ENCODE data around the gene DNMBP.

- TF ChIP-seq, protein P1, sequence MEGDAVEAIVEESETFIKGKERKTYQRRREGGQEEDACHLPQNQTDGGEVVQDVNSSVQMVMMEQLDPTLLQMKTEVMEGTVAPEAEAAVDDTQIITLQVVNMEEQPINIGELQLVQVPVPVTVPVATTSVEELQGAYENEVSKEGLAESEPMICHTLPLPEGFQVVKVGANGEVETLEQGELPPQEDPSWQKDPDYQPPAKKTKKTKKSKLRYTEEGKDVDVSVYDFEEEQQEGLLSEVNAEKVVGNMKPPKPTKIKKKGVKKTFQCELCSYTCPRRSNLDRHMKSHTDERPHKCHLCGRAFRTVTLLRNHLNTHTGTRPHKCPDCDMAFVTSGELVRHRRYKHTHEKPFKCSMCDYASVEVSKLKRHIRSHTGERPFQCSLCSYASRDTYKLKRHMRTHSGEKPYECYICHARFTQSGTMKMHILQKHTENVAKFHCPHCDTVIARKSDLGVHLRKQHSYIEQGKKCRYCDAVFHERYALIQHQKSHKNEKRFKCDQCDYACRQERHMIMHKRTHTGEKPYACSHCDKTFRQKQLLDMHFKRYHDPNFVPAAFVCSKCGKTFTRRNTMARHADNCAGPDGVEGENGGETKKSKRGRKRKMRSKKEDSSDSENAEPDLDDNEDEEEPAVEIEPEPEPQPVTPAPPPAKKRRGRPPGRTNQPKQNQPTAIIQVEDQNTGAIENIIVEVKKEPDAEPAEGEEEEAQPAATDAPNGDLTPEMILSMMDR (conservative IDR thresholded peaks at IDR 0.05; ENCODE audit: low read depth, low read length) = no peak
- TF ChIP-seq, protein P2, sequence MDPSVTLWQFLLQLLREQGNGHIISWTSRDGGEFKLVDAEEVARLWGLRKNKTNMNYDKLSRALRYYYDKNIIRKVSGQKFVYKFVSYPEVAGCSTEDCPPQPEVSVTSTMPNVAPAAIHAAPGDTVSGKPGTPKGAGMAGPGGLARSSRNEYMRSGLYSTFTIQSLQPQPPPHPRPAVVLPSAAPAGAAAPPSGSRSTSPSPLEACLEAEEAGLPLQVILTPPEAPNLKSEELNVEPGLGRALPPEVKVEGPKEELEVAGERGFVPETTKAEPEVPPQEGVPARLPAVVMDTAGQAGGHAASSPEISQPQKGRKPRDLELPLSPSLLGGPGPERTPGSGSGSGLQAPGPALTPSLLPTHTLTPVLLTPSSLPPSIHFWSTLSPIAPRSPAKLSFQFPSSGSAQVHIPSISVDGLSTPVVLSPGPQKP (IDR thresholded peaks at IDR 0.05; ENCODE audit: borderline replicate concordance, low read depth, low read length) = no peak
- TF ChIP-seq NFE2L2 (IDR thresholded peaks at IDR 0.05; ENCODE audit: low read depth, low read length) = no peak
- no peak for TF ChIP-seq CHD1 (IDR thresholded peaks at IDR 0.05; ENCODE audit: low read depth, low read length)
- no peak for TF ChIP-seq RCOR1 (IDR thresholded peaks at IDR 0.05; ENCODE audit: insufficient replicate concordance, low read length)
- TF ChIP-seq POLR2A (IDR thresholded peaks at IDR 0.05; ENCODE audit: low read depth, low read length) = no peak
- TF ChIP-seq USF2 (IDR thresholded peaks at IDR 0.05; ENCODE audit: low read depth, low read length) = no peak
- TF ChIP-seq MAZ (IDR thresholded peaks at IDR 0.05; ENCODE audit: borderline replicate concordance, low read depth, low read length) = no peak
- no peak for TF ChIP-seq MAFK (IDR thresholded peaks at IDR 0.05; ENCODE audit: low read depth, low read length)
- no peak for TF ChIP-seq RAD21 (IDR thresholded peaks at IDR 0.05; ENCODE audit: low read length)
Observed at GRCh38 chr10:99915414-99915813, 94.3 kb downstream of the DNMBP start.
